HG02884 (cell line): ENCODE results near the gene PARP9.

Source experiments
- ATAC-seq: cut with Tn5 transposase; IDR thresholded peaks from one replicate; pipeline ENCODE4 v1.9.1; 2021; ENCODE audit warnings: mild to moderate bottlenecking, moderate library complexity; ENCODE audit not compliant: unreplicated experiment

The PARP9 gene

DNA sequence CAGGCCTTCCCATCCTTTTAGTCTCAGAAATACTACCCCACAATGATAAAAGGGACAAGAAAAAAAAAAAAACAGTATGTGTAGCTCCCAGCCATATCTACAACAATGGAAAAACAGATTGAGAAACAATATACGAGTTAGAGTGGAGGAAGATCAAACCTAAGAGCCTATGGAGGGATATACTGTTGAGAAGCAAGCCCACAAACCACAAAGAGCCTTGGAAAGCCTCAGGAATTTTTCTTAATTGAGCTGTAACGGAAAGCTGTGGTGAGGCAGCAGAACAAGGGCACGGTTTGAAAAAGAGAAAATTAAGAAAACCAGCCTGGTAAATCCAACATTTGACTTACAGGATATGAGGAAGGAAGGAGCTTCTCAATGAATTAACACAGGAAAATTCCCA, 70.8 kb downstream of the PARP9 start:
- no peak for ATAC-seq

- no peak for ATAC-seq
Observed at GRCh38 chr3:122488262-122488973, 75.7 kb downstream of the PARP9 start.

- no peak for ATAC-seq
Observed at GRCh38 chr3:122484985-122485384, 79.1 kb downstream of the PARP9 start.

DNA sequence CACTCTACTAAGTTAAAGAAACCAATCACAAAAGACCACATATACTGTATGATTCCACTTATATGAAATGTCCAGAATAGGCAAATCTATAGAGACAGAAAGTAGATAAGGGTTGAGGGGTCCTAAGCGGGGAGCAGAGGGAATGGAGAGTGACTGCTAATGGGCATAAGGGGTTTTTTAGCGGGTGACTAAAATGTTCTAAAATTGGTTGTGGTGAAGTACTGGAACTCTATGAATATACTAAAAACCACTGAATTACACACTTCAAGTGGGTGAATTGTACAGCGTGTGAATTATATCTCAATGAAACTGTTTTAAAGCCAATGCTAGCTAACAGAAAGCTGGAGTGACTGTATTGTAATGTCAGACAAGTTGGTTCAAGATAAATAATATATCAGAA, 82.7 kb downstream of the PARP9 start:
- no peak for ATAC-seq
